ENCODE measurements around the gene ADAM12.
A peak's percentile ranks its signal among the peaks of the same experiment; 100 is the strongest.

Gene ADAM12

GRCh38 chr10:126102636-126103035 is 285.6 kb downstream of the ADAM12 start:
- DNase-seq, result no peak

GRCh38 chr10:126101736-126102135 is 286.5 kb downstream of the ADAM12 start:
- no peak for DNase-seq

GRCh38 chr10:126101325-126101724 is 287.0 kb downstream of the ADAM12 start:
- DNase-seq, result no peak

- DNase-seq, result no peak
Measured at GRCh38 chr10:126099366-126099765, 288.9 kb downstream of the ADAM12 start.

GRCh38 chr10:126098226-126098581 is 290.1 kb downstream of the ADAM12 start:
- DNase-seq, result no peak

GRCh38 chr10:126097558-126098225 is 290.6 kb downstream of the ADAM12 start:
- no peak for DNase-seq

GRCh38 chr10:126094537-126094936 is 293.7 kb downstream of the ADAM12 start:
- no peak for DNase-seq

- no peak for DNase-seq
Measured at GRCh38 chr10:126092366-126093215, 295.7 kb downstream of the ADAM12 start.

GRCh38 chr10:126090911-126091728 is 297.2 kb downstream of the ADAM12 start:
- peak; percentile 100 for DNase-seq

- DNase-seq, result no peak
Measured at GRCh38 chr10:126090443-126090842, 297.8 kb downstream of the ADAM12 start.

GRCh38 chr10:126087796-126088505 is 300.3 kb downstream of the ADAM12 start:
- peak; percentile 7 for DNase-seq

GRCh38 chr10:126087153-126087680 is 301.1 kb downstream of the ADAM12 start:
- DNase-seq, result no peak

GRCh38 chr10:126085806-126086205 is 302.5 kb downstream of the ADAM12 start:
- no peak for DNase-seq

GRCh38 chr10:126084369-126084768 is 303.9 kb downstream of the ADAM12 start:
- DNase-seq, result no peak

- DNase-seq, result no peak
Measured at GRCh38 chr10:126083009-126083408, 305.3 kb downstream of the ADAM12 start.

- DNase-seq, result no peak
Measured at GRCh38 chr10:126081841-126082466, 306.3 kb downstream of the ADAM12 start.

- peak; percentile 83 for DNase-seq
Measured at GRCh38 chr10:126080879-126081411, 307.3 kb downstream of the ADAM12 start.

- DNase-seq, result peak; percentile 51
Measured at GRCh38 chr10:126080291-126080825, 307.9 kb downstream of the ADAM12 start.

- DNase-seq, result no peak
Measured at GRCh38 chr10:126075009-126075408, 313.3 kb downstream of the ADAM12 start.

GRCh38 chr10:126074291-126074690 is 314.0 kb downstream of the ADAM12 start:
- no peak for DNase-seq

GRCh38 chr10:126073606-126074005 is 314.7 kb downstream of the ADAM12 start:
- no peak for DNase-seq
